ENCODE results near the gene TMEM178B.

- no peak for TF ChIP-seq ZNF274 (IDR thresholded peaks at IDR 0.05; ENCODE audit: low read depth, low read length)
- no peak for TF ChIP-seq YY1 (IDR thresholded peaks at IDR 0.05; ENCODE audit: insufficient read depth, insufficient read length)
- TF ChIP-seq SUZ12 (IDR thresholded peaks at IDR 0.05; ENCODE audit: extremely low read depth, insufficient read depth, insufficient read length), result no peak
Observed at GRCh38 chr7:141271451-141271850, 197.6 kb downstream of the TMEM178B start.

Data from NT2/D1 (cell line).